Dendritic cell treated with granulocyte-macrophage colony-stimulating factor and Interleukin-4, amounts not matched to agents 40 ng/mL and 50 ng/mL, for 4 days (primary cell): ENCODE measurements around the gene FUBP3.
"Not testable (repeated sequence)": the region's sequence is repeated elsewhere in the genome, so short reads cannot be mapped to it uniquely, and the experiment has no call there.

Experiments
- H3K27ac Mint-ChIP-seq: one replicate; pipeline ENCODE4 v1.8.0; 2022; ENCODE audit warnings: mild to moderate bottlenecking, mixed read lengths
- H3K27me3 Mint-ChIP-seq: one replicate; pipeline ENCODE4 v1.8.0; 2022; ENCODE audit warnings: mild to moderate bottlenecking, mixed read lengths
- H3K36me3 Mint-ChIP-seq: one replicate; pipeline ENCODE4 v1.8.0; 2022; ENCODE audit warnings: low read depth, mixed read lengths
- H3K4me1 Mint-ChIP-seq: one replicate; pipeline ENCODE4 v1.8.0; 2022; ENCODE audit warnings: low read depth, mixed read lengths
- H3K4me3 Mint-ChIP-seq: one replicate; pipeline ENCODE4 v1.8.0; 2022; ENCODE audit warnings: mild to moderate bottlenecking, moderate library complexity, mixed read lengths
- H3K9me3 Mint-ChIP-seq: one replicate; pipeline ENCODE4 v1.8.0; 2022; ENCODE audit warnings: mixed read lengths
- intact Hi-C: fragments of 100-400 bp; cut with micrococcal nuclease; formaldehyde crosslinking; loops from one replicate; pipeline ENCODE4 v1.15.0; 2022

FUBP3 gene

GRCh38 chr9:130543859-130544258, 35.5 kb upstream of the FUBP3 start:
- peaks cover 33% of the 10 kb centered on the region for H3K27me3 Mint-ChIP-seq
- no peak overlapping the region for H3K4me3 Mint-ChIP-seq
- no peak overlapping the region for H3K27ac Mint-ChIP-seq
- H3K36me3 Mint-ChIP-seq, result no peaks in the 10 kb centered on the region
- peaks cover 2% of the 10 kb centered on the region for H3K9me3 Mint-ChIP-seq
- H3K4me1 Mint-ChIP-seq, result peaks cover 4% of the 10 kb centered on the region
- intact Hi-C loops, result no loop called here

- no peak overlapping the region for H3K27ac Mint-ChIP-seq
- H3K4me1 Mint-ChIP-seq, result peaks cover 4% of the 10 kb centered on the region
- intact Hi-C loops, result no loop called here
- peaks cover 28% of the 10 kb centered on the region for H3K27me3 Mint-ChIP-seq
- no peak overlapping the region for H3K4me3 Mint-ChIP-seq
- no peaks in the 10 kb centered on the region for H3K36me3 Mint-ChIP-seq
- H3K9me3 Mint-ChIP-seq, result peaks cover 7% of the 10 kb centered on the region
Measured at GRCh38 chr9:130544364-130544763, 35.0 kb upstream of the FUBP3 start.

- H3K9me3 Mint-ChIP-seq, result peaks cover 8% of the 10 kb centered on the region
- H3K27me3 Mint-ChIP-seq, result peaks cover 12% of the 10 kb centered on the region
- no peaks in the 10 kb centered on the region for H3K36me3 Mint-ChIP-seq
- H3K4me3 Mint-ChIP-seq, result no peak overlapping the region
- intact Hi-C loops, result no loop called here
- no peaks in the 10 kb centered on the region for H3K4me1 Mint-ChIP-seq
- H3K27ac Mint-ChIP-seq, result no peak overlapping the region
Measured at GRCh38 chr9:130548103-130548502, 31.3 kb upstream of the FUBP3 start.

GRCh38 chr9:130549093-130549735, 30.2 kb upstream of the FUBP3 start:
- H3K4me1 Mint-ChIP-seq, result no peaks in the 10 kb centered on the region

GRCh38 chr9:130554606-130555005, 24.8 kb upstream of the FUBP3 start:
- H3K9me3 Mint-ChIP-seq, result no peaks in the 10 kb centered on the region
- H3K27me3 Mint-ChIP-seq, result peaks cover 14% of the 10 kb centered on the region
- no peak overlapping the region for H3K27ac Mint-ChIP-seq

More at GRCh38 chr9:130549093-130549735, 30.2 kb upstream of the FUBP3 start:
- Mint-ChIP-seq H3K27me3 (peaks cover 11% of the 10 kb centered on the region), H3K9me3 (peaks cover 8% of the 10 kb centered on the region), H3K27ac (no peak overlapping the region), H3K4me3 (no peak overlapping the region), H3K36me3 (no peaks in the 10 kb centered on the region)
- intact Hi-C loops, result no loop called here

GRCh38 chr9:130555061-130555460, 24.3 kb upstream of the FUBP3 start:
- Mint-ChIP-seq H3K27ac (no peak overlapping the region), H3K27me3 (peaks cover 14% of the 10 kb centered on the region), H3K4me1 (no peaks in the 10 kb centered on the region), H3K9me3 (no peaks in the 10 kb centered on the region), H3K4me3 (no peak overlapping the region), H3K36me3 (no peaks in the 10 kb centered on the region)
- intact Hi-C loops, result no loop called here

More at GRCh38 chr9:130554606-130555005, 24.8 kb upstream of the FUBP3 start:
- intact Hi-C loops, result no loop called here
- H3K4me1 Mint-ChIP-seq, result no peaks in the 10 kb centered on the region
- H3K36me3 Mint-ChIP-seq, result no peaks in the 10 kb centered on the region
- no peak overlapping the region for H3K4me3 Mint-ChIP-seq

GRCh38 chr9:130555968-130556367, 23.4 kb upstream of the FUBP3 start:
- Mint-ChIP-seq H3K4me3 (no peak overlapping the region), H3K36me3 (no peaks in the 10 kb centered on the region), H3K4me1 (no peaks in the 10 kb centered on the region), H3K27me3 (peaks cover 14% of the 10 kb centered on the region), H3K27ac (no peak overlapping the region), H3K9me3 (no peaks in the 10 kb centered on the region)
- intact Hi-C loops, result no loop called here

GRCh38 chr9:130556396-130557076, 22.8 kb upstream of the FUBP3 start:
- Mint-ChIP-seq H3K27me3 (peaks cover 14% of the 10 kb centered on the region), H3K36me3 (no peaks in the 10 kb centered on the region), H3K4me1 (no peaks in the 10 kb centered on the region), H3K4me3 (no peak overlapping the region), H3K27ac (no peak overlapping the region), H3K9me3 (no peaks in the 10 kb centered on the region)
- intact Hi-C loops, result no loop called here

- Mint-ChIP-seq H3K27ac (no peak overlapping the region), H3K36me3 (no peaks in the 10 kb centered on the region), H3K27me3 (peaks cover 14% of the 10 kb centered on the region), H3K4me3 (no peak overlapping the region), H3K9me3 (no peaks in the 10 kb centered on the region), H3K4me1 (no peaks in the 10 kb centered on the region)
- intact Hi-C loops, result no loop called here
Measured at GRCh38 chr9:130557077-130557468, 22.3 kb upstream of the FUBP3 start.

- no peaks in the 10 kb centered on the region for H3K4me1 Mint-ChIP-seq
- H3K36me3 Mint-ChIP-seq, result no peaks in the 10 kb centered on the region
- H3K9me3 Mint-ChIP-seq, result no peaks in the 10 kb centered on the region
- H3K27me3 Mint-ChIP-seq, result peaks cover 17% of the 10 kb centered on the region
- no peak overlapping the region for H3K27ac Mint-ChIP-seq
- intact Hi-C loops, result no loop called here
- no peak overlapping the region for H3K4me3 Mint-ChIP-seq
Measured at GRCh38 chr9:130561056-130561455, 18.3 kb upstream of the FUBP3 start.

- H3K27me3 Mint-ChIP-seq, result peaks cover 18% of the 10 kb centered on the region
- H3K27ac Mint-ChIP-seq, intact Hi-C loops: not testable (repeated sequence)
Measured at GRCh38 chr9:130562525-130562924, 16.9 kb upstream of the FUBP3 start.

GRCh38 chr9:130563797-130564196, 15.6 kb upstream of the FUBP3 start:
- H3K27me3 Mint-ChIP-seq, result peaks cover 15% of the 10 kb centered on the region
- intact Hi-C loops, result no loop called here
- no peak overlapping the region for H3K4me3 Mint-ChIP-seq
- H3K9me3 Mint-ChIP-seq, result no peaks in the 10 kb centered on the region
- H3K27ac Mint-ChIP-seq, result no peak overlapping the region
- no peaks in the 10 kb centered on the region for H3K36me3 Mint-ChIP-seq
- H3K4me1 Mint-ChIP-seq, result no peaks in the 10 kb centered on the region

More at GRCh38 chr9:130562525-130562924, 16.9 kb upstream of the FUBP3 start:
- not testable (repeated sequence) for H3K9me3 Mint-ChIP-seq, H3K4me1 Mint-ChIP-seq, H3K4me3 Mint-ChIP-seq, H3K36me3 Mint-ChIP-seq

GRCh38 chr9:130565792-130566191, 13.6 kb upstream of the FUBP3 start:
- H3K27ac Mint-ChIP-seq, result no peak overlapping the region

GRCh38 chr9:130570208-130570607, 9.2 kb upstream of the FUBP3 start:
- H3K36me3 Mint-ChIP-seq, result no peaks in the 10 kb centered on the region
- H3K4me1 Mint-ChIP-seq, result no peaks in the 10 kb centered on the region
- peaks cover 9% of the 10 kb centered on the region for H3K27me3 Mint-ChIP-seq
- no peak overlapping the region for H3K4me3 Mint-ChIP-seq
- no peak overlapping the region for H3K27ac Mint-ChIP-seq
- intact Hi-C loops, result no loop called here
- no peaks in the 10 kb centered on the region for H3K9me3 Mint-ChIP-seq

More at GRCh38 chr9:130565792-130566191, 13.6 kb upstream of the FUBP3 start:
- Mint-ChIP-seq H3K27me3 (peaks cover 15% of the 10 kb centered on the region), H3K4me1 (no peaks in the 10 kb centered on the region), H3K36me3 (no peaks in the 10 kb centered on the region), H3K9me3 (no peaks in the 10 kb centered on the region), H3K4me3 (no peak overlapping the region)
- intact Hi-C loops, result no loop called here

- Mint-ChIP-seq H3K4me3 (no peak overlapping the region), H3K9me3 (no peaks in the 10 kb centered on the region), H3K4me1 (peaks cover 13% of the 10 kb centered on the region), H3K36me3 (peaks cover 6% of the 10 kb centered on the region), H3K27me3 (peaks cover 4% of the 10 kb centered on the region), H3K27ac (no peak overlapping the region)
- intact Hi-C loops, result no loop called here
Measured at GRCh38 chr9:130575514-130575913, 3.9 kb upstream of the FUBP3 start.
